Right forelimb (tissue), 1 donor: ENCODE data around the gene TTLL7.

Experiments used
- DNase-seq: peaks from one replicate; pipeline ENCODE4 v3.0.0-alpha.2; 2018

The TTLL7 gene, protein sequence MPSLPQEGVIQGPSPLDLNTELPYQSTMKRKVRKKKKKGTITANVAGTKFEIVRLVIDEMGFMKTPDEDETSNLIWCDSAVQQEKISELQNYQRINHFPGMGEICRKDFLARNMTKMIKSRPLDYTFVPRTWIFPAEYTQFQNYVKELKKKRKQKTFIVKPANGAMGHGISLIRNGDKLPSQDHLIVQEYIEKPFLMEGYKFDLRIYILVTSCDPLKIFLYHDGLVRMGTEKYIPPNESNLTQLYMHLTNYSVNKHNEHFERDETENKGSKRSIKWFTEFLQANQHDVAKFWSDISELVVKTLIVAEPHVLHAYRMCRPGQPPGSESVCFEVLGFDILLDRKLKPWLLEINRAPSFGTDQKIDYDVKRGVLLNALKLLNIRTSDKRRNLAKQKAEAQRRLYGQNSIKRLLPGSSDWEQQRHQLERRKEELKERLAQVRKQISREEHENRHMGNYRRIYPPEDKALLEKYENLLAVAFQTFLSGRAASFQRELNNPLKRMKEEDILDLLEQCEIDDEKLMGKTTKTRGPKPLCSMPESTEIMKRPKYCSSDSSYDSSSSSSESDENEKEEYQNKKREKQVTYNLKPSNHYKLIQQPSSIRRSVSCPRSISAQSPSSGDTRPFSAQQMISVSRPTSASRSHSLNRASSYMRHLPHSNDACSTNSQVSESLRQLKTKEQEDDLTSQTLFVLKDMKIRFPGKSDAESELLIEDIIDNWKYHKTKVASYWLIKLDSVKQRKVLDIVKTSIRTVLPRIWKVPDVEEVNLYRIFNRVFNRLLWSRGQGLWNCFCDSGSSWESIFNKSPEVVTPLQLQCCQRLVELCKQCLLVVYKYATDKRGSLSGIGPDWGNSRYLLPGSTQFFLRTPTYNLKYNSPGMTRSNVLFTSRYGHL

DNA sequence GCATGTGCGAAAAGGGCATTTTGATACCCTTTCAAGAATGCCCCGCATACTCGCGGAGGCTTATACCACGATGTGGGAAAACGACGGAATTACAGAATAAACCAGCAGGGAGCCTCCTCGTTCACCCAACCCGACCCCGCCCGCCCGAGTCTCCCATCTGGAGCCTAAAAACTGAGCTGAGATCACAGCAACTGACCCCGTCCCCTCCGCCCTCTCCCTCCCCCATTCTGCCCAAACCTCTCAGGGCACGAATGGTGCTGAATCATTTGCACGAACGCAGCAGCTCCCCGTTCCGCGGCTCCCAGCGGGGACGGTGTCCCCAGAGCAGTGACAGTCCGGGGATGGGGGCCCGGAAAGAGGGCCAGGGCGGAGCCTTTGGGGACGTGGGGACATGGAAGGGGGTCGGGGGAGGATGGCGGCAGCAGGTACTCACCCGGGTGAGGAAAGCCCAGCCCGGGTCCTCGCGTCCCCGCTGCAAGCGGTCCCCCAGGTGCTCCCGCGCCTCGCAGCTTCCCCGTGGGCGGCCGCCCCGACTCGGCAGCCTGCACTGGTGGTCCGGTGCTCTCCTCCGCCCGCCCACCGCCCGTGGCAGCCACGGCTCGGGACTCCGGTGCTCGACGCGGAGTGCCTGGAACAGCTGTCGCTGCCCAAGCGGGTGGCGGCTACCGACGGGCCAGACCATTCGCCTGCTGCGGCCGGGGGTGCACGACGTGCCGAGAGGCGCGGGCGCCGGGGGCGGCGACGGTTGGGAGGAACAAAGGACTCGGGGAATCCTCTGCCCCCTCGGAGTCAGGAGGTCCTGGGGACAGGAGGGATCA, at the start of gene TTLL7:
Gene TTLL7 (minus strand): TSS at position 635 of the 818 bp plus-strand sequence. CDS start 46,921 bp downstream, outside the sequence.
- peak; percentile 90 for DNase-seq

DNA sequence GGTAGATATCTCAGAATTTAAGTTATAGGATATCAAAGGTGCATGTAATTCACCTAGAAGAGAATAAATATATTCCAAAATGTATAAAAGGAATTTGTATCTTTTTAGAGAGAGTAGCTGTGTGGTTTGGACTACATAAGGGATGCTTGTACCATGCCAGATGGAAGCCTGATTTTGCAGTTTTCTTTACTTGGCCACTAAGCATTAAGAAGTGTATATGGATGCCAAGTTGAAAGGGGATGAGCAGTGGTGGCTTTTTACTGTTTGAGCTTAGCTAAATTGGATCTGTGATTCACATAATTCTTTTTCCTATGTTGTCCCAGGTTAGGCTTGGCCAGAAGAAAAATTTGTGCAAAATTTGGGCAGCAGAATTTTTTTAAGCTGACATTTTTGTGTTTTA, 43.5 kb upstream of the TTLL7 start:
- no peak for DNase-seq

DNA sequence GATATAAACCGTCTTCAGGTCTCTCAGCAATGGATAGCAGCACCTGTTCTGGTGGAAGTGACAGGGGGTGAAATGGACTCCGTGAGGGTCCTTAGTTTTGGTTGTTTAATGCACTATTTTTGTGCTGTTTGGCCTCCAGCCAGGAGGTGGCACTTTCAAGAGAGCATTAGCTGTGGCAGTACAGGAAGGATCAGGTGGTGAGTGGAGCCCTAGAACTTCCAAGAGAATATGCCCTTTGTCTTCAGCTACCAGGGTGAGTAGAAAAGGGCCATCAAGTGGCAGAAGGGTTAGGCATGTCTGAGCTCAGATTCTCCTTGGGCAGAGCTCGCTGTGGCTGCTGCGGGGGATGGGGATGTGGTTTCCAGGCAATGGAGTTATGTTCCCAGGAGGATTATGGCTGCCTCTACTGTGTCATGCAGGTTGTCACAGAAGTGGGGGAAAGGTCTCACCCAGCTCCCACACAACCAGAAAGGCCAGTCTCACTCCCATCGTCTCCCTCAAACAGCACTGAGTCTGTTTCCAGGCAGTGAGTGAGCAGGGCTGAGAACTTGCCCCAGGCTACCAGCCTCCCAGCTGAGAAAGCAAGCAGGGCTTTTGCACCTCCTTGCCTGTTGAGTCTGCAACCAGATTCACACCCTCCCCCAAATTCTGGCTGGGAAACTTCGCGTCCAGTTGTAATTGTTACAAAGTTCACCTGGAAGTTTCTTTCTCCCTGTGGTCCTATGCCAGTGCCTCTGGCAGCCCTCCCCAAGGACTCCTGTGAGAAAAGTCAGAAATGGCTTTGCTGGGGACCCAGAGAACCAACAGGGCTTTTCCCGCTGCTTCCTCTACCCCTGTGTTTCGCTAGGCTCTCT, 39.1 kb upstream of the TTLL7 start:
- no peak for DNase-seq

DNA sequence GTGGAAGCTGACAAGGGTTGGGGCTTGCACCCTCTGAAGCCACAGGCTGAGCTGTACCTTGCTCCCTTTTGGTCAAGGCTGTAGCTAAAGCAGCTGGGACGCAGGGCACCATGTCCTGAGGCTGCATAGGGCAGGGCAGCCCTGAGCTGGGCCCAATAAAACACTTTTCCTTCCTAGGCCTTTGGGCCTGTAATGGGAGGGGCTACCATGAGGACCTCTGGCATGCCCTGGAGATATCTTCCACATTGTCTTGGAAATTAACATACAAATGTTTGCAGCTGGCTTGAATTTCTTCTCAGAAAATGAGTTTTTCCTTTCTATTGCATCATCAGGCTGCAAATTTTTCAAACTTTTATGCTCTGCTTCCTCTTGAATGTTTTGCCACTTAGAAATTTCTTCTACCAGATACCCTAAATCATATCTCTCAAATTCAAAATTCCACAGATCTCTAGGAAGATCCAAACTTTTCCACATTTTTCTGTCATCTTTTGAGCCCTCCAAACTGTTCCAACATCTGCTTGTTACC, 32.9 kb upstream of the TTLL7 start:
- no peak for DNase-seq

DNA sequence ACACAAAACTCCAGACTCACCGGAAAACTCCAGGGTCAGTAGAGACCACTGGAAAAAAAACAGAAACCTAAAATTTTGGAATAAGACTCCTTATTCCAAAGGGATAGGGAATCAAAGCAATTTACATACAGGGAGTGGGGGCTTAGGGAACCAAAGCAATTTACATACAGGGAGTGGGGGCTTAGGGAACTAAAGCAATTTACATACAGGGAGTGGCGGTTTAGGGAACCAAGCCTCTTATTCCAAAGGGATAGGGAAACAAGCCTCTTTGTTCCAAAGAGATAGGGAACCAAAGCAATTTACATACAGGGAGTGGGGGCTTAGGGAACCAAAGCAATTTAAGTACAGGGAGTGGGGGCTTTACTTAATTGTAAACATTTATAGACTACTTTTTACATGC, 28.4 kb upstream of the TTLL7 start:
- no peak for DNase-seq

DNA sequence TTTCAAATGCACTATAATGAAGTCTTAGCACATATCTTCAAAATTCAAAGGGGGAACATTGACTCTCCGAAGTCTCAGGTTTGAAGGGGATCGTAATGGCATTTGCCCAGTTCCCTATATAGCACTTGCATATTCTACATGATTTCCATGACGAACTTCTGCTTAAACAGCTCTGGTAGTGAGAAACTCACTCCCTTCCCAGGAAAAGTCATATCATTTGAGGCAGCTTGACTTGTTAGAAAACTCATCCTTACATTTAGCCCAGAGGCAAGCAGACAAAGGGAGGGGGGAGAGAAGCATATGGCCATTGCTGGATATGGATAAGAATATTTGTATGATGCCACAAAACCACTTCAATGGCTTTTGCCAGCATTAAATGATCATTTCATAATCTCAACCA, 27.0 kb upstream of the TTLL7 start:
- DNase-seq: no peak

DNA sequence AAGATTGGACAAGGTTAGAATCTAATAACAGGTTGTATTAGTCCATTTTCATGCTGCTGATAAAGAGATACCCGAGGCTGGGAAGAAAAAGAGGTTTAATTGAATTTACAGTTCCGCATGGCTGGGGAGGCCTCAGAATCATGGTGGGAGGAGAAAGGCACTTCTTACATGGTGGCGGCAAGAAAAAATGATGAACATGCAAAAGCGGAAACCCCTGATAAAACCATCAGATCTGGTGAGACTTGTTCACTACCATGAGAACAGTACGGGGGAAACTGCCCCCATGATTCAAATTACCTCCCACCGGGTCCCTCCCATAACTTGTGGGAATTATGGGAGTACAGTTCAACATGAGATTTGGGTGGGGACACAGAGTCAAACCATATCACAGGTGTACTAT, 22.9 kb upstream of the TTLL7 start:
- DNase-seq: no peak

DNA sequence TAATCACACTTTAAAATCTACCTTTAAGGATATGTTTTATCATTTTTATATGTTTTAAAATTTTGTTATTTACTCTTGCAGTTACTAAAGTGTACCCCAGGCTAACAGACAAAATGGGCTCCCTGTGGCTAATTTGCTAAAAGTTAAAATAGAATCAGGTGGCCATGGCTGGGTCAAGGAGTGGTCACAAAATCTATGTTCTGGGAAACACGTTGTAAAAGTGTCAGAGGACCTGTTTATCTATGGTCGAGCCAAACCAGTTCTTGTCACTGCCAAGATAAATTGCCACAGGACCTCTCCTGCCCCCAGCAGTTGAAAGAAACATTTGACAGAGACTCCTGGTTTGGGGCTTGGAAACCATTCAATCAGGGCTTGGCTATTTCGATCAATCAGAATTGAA, 21.2 kb upstream of the TTLL7 start:
- no peak for DNase-seq

DNA sequence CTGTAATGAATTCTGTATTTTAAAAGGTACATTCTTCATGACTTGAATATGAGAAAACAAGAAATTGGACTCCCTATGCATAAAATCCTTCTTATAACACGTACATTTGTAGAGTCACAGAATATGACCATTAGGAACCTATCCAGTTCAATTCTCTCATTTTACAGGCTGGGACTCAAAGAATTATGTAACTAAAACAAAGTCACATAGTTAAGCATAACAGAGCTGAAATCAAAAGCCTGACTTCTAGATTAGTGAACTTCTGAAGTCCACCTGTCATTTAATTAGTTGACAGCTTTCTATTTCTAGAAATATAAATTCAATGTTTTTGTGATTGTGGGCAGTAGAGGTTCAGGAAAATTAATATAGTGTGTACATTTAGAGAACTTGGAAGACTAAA, 20.3 kb upstream of the TTLL7 start:
- DNase-seq: no peak

DNA sequence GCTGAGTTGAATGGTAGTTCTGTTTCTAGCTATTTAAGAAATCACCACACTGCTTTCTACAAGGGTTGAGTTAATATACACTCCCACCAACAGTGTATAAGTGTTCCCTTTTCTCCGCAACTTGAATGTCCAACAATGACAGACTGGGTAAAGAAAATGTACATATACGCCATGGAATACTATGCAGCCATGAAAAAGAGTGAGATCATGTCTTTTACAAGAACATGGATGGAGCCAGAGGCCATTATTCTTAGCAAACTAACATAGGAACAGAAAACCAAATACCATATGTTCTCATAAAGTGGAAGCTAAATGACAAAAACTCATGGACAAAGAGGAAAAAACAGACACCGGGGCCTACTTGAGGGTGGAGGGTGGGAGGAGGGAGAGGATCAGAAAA, 14.8 kb upstream of the TTLL7 start:
- no peak for DNase-seq

DNA sequence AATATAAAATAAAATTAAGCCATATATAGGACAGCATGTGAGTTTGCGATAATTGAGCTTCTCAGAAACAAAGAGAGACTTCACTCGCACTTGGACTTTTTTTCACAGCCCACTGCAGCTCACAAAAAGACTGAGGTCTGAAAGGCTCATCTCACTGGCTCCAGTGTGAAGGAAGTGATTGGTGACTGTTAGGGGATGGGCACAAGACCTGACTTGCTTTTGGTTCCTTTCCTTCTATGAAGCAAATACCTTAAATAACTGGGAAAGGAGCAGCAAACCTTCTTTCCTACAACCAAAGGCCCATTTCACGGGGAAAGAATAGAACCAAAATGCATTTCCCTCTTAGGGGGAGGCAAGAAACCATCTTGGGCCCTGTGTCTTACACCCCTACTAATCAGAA, 13.1 kb upstream of the TTLL7 start:
- DNase-seq: no peak

DNA sequence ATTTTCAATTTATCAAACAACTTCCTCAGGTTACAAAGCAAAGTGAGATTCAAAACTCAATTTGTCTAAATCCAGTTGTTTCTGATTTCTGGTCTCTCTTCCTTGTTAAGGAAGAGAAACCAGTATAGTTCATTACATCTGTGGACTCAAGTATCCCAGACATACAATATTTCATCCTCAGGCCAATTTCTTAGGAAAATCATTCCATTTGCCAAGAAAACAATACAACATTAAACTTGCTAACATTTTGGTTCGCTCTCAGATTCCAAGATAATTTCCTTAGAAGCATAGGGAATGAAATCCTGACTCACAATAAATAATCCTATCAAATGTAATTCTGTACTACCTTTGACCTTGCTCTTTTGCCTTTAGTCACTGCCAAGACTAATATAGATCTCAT, 11.2 kb upstream of the TTLL7 start:
- no peak for DNase-seq

DNA sequence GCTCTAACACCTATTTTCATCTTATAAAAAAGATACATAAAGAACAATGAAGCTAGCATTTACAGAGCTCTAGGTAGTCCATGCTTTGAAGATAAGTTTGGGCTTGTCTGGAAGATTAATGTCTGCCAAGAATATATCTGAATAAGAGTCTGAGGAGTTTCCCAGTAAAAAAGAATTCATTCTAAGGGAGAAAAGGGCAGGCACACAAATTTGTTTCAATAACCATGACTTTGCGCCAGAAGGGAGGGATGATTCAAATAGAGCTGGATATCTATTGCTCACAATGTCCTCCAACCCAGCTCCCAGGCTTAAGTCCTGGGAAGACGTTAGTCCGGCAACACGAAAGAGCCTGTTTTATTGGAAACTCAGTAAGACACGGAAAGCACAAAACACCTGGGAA, 9.7 kb upstream of the TTLL7 start:
- no peak for DNase-seq

DNA sequence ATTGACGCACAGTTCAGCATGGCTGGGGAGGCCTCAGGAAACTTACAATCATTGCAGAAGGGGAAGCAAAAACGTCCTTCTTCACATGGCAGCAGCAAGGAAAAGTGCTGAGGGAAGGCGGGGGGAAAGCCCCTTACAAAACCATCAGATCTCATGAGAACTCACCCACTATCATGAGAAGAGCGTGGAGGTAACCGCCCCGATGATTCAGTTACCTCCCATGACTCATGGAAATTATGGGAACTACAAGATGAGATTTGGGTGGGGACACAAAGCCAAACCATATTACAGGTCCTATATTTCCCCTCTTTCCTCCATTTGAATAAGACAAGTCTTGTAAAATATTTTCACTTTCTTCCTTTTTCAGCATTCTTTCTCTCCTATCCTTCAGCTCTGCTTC, 7.7 kb upstream of the TTLL7 start:
- no peak for DNase-seq

DNA sequence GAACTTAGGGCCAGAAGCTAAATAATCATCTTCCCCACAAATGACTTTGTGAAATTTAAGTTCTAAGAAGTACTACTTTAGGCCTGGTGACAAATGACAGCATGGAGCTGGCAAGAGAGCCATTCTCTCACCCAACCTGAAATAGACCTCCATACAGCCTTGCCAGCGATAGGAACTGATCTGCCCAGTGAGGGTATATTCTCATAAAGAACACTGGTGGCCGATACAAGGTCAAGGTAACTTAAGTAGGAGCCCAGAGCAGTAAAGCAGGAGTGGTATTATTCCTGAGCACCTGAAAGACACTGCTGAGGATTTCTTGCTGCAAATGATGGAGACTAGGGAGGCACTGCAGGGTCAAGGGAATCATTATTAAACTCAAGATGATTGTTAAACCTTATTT, 2.6 kb upstream of the TTLL7 start:
- no peak for DNase-seq

DNA sequence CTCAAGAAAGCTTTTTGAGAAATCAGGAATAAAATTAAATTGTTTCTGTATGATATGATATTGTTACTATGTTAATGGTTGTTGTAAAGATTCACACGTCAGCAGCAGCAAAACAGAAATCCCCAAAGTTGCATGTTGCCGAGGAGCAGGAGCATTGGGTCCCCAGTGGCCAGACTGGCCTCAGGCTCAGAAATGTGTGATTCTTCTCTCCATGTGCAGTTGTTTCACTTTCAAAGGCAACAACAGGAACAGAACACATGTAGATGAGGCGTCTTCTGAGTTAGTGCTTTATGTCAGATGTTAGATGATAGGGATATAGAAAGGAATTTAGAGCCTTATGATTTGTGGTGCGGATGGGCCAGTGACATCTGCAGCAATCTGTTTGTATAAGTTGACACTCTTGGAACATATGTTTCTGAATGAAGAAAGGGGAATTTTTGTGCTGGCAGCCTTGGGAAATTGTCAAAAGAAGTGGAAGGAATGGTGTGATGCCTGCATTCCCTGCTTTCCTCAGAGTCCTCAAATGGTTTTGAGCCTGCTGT, 2.1 kb upstream of the TTLL7 start:
- no peak for DNase-seq

DNA sequence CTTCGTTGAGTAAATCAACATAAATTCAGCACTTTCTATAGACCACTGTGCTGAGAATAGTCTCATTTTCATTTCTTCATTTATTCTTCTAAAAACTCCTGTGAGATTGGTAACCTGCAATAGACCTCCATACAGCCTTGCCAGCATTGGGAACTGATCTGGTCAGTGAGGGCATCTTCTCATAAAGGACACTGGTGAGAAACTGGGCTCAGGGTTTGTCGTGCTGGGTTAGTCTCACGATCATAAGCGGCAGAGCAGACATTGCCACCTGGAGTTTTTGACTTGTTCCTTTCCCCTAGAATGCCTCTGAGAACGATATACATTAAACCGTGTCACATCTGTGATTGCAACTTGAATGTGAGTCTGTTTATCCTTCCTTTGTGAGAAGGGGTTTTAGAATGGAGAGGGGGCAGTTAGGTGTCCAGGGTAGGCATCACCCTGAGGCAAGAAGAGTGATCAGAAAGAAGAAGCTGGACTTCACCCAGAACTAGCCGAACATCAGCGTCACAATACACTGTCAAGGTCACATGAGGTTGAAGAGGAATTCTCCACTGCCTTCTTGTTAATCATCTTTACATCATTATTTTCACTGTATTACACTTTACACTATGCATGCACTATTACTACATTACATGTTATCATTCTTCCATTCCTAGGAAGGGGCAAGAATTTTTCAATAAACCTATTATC, 1.4 kb upstream of the TTLL7 start:
- no peak for DNase-seq

DNA sequence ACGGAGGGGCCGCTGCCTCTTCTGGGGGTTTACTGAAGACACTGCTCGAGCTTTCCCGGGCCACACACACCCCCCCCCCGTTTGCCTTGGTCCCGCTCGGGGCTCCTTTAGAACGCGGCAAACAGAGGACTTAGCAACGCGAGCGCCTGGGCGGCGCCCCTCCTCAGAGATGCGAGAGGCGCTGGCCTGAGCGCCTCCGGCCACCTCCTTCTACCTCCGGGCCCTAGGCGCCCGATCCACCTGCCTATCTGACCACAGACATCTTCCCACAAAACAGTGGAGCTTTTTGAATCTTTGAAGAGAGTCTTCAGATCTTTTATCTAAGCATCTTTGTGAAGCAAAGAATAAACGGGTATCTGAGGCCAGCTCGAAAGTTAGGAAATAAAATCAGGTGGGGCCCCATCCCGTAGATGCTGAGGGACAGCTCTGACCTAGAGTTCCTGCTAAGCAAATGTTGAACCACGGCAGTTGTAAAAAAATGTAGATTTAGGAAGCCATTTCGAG, 436 bp upstream of the TTLL7 start:
- no peak for DNase-seq

DNA sequence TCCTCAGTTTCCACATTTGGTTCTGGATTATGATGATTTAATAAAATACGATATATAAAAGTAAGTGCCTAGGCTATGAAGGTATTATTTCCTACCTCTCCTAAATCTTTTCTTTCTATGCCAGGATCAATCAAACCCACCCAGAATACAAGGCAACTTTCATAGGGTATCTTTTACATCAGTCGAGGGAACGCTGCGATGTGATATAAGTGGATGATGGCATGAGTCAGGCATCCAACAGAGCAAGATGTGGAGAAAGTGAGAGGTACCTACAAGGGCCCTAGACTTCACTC, 781 bp downstream of the TTLL7 start:
- no peak for DNase-seq

DNA sequence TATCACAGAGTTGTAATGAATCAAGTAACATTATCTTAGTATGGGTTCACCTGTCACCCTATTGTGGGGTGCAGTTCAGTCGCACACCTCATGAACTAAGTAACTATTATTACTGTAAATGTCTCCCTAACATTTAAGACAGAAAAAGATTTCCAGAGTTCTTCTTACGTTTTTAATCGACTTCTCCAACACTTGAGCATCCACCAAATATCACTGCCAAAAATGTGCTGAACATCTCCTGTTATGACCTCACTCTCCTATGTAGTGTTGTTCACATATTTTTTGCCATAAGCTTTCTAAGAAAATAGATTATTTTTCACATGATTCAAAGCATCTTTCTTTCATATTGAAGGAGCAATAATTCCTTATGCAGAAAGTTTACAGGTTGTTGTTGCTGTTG, 1.3 kb downstream of the TTLL7 start:
- no peak for DNase-seq

DNA sequence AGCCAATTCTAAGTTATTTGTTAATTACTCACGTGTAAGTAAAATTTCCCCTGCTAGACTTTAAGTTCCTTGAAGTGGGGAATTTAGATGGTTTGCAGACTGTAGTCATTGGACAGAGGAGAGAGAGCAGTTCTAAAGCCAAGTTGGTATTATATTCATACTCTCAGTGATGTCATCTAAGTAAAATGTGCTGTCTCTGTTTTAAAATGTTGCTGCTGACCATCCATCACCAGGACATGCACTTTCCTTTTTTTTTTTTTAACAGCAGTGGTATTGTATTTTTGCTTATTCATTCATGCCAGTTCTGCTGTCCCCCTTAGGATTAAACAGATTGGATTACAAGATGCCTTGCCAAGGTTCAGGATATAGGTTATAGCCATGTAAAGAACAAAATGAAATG, 2.3 kb downstream of the TTLL7 start:
- DNase-seq: no peak
